IPS DF 4.7 (cell line): ENCODE data around the gene GNAL.
"Not testable (repeated sequence)": the region's sequence is repeated elsewhere in the genome, so short reads cannot be mapped to it uniquely, and the experiment has no call there.

ENCODE experiments used
- DNase-seq: peaks from one replicate; pipeline ENCODE4 v3.0.0-alpha.2; 2013; ENCODE audit warnings: low spot score; ENCODE audit errors: extremely low read depth

GNAL gene

DNA sequence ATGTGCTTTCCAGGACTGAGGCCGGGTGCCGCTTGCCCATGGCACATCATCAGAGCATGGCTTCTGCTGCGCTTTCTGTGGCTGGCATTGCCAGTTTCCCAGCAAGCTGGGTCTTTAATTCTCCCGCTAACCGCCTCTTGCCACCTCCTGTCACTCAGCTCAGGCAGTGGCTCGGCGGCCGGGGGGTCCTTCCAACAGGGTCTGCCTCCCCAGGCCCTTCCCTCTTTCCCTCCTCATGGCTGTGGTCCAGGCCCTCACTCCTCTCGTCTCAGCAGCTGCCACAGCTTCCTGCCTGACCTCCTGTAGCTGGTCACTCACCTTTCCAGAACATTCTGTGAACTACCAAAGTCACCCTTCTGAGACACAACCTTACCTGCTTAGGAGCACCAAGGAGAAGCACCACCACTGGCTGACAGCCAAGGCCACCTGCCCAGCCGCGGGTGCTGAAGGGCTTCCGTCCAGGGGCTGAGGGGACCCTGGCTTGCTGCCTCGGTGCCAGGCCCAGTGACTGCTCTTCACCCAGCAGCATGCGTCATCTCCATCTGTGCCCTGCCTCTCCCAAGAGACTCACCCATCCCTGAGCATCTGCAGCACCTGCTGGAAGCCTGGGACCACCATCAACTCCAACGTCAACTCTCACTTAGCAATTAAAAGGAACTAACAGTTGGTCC lies 184.7 kb downstream of the GNAL start:
- DNase-seq, result no peak

DNA sequence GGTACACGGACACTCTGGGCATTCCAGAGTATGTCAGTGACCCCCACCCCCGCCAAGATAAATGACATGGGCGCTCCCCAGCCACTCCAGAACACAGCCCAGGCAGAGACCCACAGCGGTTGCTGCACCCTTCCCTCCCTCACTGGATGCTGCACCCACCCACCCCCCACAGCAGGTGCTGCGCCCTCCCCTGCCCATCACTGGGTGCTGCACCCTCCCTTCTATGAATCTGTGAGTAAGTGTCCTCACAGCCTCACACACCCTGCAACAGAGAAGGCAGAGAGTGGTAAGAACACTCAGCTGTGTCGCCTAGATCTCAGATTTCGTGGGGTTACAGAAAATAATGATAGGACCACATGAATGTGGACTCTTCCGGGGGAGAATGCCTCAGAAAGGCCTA lies 185.6 kb downstream of the GNAL start:
- DNase-seq, result no peak

- no peak for DNase-seq
Observed at GRCh38 chr18:11877497-11878135, 188.6 kb downstream of the GNAL start.

GRCh38 chr18:11880586-11881304 lies 191.7 kb downstream of the GNAL start:
- no peak for DNase-seq

DNA sequence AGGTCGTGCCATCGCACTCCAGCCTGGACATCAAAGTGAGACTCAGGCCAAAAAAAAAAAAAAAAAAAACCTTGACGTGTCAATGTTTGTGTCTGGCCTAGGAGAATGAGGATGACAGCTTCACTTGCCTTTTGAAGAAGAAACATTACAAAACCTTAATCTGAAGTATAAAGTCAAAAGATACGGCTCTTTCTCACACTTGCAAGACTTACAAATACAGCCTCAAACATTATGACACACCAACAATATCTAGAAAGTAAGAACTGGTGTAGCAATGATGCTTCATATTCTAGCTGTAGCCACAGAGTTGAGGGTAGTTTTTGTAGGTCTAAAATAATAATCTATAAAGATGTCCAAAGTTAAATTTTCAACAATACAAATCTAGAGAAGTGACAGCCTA lies 193.6 kb downstream of the GNAL start:
- DNase-seq, result no peak

DNA sequence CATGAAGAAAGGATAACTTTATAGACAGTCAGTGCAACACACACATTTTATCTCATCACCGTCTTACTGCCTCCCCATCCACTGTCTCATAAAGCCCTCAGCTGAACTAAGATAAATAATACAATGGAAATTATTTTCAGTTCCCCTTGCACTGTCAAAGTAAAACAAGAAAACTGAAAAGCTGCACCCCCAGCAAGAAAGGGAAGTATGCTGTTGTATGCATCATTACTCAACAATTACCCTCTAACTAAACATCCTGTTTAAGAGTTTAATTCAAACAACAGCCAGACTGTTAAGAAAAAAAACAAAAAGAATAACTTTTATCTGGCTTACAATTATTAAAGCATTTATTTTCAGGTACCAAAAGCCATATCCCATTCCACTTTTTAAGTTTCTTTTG lies 194.1 kb downstream of the GNAL start:
- no peak for DNase-seq

DNA sequence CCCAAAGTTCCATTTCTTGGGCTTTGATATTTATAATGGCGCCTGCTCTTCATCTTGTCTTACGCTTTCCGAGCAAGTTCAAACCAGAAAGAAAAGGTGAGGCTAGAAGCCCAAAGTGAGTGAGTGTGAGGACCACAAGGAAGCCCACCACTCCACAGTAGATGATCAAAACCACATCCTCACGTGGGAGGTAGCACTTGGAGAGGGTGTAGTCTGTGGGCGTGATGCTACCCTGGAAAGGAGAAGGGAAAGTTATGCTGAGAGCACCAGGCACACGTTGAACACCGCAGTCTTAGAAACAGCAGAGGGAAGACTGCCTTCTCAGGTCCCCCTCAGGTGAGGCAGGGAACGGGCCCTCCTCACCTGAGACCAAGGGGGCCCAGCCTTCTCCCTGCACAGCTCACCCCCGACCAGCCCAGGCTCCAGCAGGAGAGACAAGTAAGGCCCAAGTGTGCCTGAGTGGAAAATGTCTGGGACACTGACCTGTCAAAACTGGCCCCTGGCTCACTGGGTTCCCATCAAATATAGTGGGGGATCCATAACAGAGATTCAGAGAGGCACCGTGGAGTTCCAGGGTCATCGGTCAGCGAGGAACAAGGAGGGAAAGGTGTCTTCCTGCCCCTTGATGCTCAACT lies 195.4 kb downstream of the GNAL start:
- DNase-seq, result no peak

DNA sequence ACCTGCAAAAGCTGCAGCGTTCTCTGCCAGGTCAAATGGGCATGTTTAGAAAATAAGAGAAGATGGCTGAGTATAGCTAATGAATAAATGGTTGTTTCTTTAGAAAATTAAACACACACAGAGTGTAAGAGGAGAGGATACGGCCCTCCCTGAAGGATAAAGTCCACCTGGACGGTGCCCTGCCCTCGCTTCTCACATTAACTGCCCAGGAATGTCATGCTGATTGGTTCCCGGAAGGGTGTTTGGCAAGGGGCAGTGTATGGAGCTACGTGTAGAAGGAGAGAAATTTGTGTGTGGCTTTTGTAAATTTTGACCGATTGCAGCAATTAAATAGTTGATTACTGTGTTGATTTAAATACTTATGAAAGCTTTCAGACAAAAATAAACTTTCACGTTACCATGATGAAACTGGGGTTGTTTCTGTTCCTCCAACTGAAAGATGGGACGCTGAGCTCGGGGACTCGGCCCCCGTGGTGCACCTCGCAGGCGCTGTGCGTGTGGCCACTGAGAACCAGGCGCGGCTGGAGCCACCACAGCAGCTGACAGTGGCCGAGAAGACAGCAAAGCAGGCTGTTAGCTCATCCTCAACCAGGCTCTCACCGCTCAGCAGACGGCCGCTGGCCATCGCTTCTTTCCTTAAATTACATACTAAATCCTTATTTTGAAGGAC lies 196.3 kb downstream of the GNAL start:
- no peak for DNase-seq

- no peak for DNase-seq
Observed at GRCh38 chr18:11886577-11887110, 197.6 kb downstream of the GNAL start.

- no peak for DNase-seq
Observed at GRCh38 chr18:11887328-11888128, 198.5 kb downstream of the GNAL start.

DNA sequence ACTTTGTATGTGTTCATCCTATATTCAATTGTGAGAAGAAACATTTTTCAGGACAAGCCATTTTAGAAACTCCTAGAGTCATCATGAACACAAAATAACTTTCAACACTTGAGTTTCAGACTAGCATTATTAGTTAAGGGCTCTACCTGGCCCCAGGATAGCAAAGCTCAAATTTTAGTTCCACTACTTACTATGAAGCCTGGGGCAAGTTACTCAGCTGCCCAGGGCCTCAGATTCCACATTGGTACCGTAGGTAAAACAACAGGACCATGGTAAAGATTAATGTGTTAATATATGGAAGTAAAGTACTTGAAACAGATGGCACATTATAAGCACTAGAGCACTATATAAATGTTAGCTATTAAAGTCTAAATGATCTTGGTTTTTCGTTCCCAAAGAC lies 199.7 kb downstream of the GNAL start:
- no peak for DNase-seq

DNA sequence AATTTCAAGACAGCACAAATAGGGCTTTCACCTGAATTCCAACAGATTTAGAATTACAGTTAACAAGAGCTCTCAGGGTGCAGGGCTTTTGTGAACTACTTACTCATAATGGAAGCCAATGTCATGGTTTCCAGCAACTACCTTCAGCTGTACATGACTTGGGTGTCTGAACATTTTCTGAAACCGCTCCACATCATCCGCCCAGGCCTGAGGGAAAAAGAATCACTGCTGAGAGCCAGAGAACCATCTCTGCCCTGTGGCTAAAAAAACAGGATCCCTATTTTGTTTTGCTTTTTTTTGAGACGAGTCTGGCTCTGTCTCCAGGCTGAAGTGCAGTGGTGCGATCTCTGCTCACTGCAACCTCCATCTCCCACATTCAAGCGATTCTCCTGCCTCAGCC lies 200.2 kb downstream of the GNAL start:
- no peak for DNase-seq

DNA sequence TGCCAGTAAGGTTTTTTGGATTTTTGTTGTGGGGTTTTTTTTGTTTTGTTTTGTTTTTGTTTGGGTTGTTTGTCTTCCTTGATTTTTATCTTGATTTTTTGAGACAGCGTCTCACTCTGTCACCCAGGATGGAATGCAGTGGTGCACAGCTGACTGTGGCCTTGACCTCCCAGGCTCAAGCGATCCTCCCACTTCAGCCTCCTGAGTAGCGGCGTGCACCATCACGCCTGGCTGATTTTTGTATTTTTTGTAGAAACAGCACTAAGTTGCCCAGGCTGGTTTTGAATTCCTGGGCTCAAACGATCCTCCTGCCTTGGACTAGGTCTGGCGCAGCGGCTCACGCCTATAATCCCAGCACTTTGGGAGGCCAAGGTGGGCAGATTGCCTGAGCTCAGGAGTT lies 202.7 kb downstream of the GNAL start:
- no peak for DNase-seq

DNA sequence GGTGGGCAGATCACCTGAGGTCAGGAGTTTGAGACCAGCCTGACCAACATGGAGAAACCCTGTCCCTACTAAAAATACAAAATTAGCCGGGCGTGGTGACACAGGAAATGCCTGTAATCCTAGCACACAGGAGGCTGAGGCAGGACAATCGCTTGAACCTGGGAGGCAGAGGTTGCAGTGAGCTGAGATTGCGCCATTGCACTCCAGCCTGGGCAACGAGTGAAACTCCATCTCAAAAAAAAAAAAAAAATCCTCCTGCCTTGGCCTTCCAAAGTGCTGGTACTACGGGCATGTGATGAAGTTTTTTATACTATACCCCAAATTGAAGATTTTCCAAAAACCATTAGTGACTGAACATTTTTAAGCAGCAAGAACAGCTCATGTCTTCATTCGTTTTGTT lies 203.4 kb downstream of the GNAL start:
- not testable (repeated sequence) for DNase-seq

- DNase-seq, result no peak
Observed at GRCh38 chr18:11897781-11898180, 208.7 kb downstream of the GNAL start.

- DNase-seq, result no peak
Observed at GRCh38 chr18:11899063-11899462, 210.0 kb downstream of the GNAL start.

GRCh38 chr18:11901826-11902438 lies 212.9 kb downstream of the GNAL start:
- DNase-seq, result no peak

DNA sequence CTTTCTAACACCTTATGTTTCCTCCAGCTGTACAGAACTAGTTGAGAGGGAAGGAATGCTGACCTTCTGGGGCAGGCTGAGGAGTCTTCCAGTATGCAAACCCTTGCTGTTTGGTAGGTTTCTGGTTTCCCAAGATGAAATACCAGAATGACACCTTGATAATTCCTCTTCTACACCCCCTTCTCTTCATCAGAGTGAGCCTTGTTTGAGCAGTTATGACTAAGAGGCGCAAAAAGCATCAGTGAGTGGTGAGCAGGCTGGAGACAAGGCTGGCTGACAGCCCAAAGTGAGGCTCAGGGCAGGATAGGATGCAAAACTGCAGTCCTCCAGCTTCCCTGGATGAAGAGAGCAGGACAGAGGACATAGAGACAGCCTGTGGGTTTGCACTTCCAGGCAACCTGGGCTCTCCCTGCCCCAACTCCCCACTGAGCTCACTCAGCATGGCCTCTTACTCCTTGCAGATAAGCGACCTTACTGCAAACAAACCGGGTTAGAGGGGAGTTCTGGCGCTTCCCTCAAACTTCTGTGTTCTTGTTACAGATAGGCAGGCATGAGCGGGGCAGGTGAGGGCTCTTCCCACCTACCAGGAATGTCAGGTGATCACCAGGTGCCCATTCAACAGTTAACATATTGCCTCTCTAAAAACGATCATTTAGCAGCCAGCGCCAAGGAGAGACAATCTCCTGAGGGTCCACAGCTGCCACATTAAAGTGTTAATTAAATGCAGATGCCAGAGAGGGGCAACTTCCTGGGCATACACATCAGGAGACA lies 213.6 kb downstream of the GNAL start:
- no peak for DNase-seq

- DNase-seq, result no peak
Observed at GRCh38 chr18:11905613-11906012, 216.5 kb downstream of the GNAL start.
